IPS DF 4.7 (cell line): Measurements from ENCODE around the gene ITM2C.
A peak's percentile ranks its signal among the peaks of the same experiment; 100 is the strongest.

Source experiments
- DNase-seq: peaks from one replicate; pipeline ENCODE4 v3.0.0-alpha.2; 2013; ENCODE audit warnings: low spot score; ENCODE audit errors: extremely low read depth

The ITM2C gene, protein sequence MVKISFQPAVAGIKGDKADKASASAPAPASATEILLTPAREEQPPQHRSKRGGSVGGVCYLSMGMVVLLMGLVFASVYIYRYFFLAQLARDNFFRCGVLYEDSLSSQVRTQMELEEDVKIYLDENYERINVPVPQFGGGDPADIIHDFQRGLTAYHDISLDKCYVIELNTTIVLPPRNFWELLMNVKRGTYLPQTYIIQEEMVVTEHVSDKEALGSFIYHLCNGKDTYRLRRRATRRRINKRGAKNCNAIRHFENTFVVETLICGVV

DNA sequence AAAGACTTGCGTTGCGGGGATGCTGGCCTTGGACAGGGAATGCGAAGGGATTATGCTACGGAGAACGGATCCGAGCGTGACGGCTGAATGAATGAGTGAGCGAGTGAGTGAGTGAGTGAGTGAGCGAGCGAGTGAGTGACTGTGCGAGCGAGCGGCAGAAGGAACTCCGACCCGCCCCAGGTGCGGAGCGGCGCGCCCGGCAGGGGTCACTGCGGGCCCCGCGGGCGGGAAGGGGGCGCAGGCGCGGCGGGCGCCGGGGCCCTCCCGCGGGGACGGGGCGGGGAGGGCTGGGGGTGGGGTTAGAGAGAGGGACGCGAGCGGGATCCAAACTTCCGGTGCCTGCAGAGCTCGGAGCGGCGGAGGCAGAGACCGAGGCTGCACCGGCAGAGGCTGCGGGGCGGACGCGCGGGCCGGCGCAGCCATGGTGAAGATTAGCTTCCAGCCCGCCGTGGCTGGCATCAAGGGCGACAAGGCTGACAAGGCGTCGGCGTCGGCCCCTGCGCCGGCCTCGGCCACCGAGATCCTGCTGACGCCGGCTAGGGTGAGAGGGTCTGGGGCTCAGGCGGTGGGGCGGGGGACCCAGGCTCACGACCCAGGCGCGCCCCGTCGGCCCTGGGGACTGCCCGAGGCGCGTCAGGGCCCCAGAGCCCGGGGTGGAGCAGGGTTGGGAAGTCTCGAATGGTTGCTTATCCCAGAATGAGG, at the start of gene ITM2C:
ITM2C (plus strand) TSS at position 338 of the 702 bp plus-strand sequence; CDS start at position 422, 84 bp downstream.
- DNase-seq: no peak

DNA sequence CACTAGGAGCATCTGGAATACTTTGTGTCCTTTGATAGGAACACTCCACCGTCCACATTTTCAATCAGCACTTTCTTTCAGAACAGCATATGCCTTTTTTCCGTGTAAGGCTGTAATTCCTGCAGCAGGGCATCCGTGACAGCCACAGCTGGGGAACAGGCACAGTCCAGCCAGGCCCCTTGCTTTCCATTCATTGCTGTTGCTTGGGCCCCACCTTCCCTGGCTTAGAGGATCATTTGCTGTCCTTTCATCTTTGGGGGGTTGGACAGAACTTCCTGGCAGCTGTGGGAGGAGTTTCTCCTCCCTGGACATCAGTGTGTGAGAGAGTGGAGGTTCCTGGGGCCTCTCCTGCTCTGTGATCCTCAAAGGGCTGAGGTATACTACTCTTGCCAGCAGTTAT, 49.7 kb upstream of the ITM2C start:
- DNase-seq: no peak

DNA sequence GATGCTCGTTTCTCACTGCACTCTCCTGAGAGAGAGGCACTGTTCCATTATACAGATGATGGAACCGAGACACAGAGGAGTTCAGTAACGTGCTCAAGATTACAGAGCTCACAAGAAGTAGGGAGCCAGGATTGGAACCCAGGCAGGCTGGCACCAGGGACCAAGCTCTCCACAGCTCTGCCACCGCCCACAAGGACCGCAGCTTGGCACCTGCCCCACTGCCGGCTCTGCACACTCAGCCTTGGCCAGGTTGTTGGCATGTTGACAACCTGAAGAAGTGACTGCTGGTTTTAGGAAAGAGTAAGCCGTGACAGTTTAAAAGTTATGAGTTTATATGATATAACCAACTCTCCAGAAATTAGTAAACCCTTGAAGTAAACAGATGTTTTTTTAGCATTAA, 48.0 kb upstream of the ITM2C start:
- DNase-seq: no peak

DNA sequence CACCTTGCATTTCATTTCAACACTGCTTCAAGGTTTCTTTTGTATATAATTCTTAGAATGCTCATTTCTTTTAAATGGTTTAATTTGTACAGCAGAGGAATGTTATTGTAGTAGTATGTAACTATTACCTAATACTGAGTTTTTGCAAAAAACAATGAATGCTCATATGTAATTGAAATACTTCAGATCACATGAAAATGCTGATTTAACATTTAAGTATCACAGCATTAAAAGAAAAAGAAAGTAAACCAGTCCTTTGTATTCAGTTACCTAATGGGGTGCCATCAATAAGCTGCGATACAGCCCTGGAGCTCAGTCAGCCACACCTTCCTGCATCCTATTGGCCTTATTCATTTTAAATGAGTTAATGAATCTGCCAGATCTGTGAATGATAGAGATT, 45.3 kb upstream of the ITM2C start:
- DNase-seq: no peak

DNA sequence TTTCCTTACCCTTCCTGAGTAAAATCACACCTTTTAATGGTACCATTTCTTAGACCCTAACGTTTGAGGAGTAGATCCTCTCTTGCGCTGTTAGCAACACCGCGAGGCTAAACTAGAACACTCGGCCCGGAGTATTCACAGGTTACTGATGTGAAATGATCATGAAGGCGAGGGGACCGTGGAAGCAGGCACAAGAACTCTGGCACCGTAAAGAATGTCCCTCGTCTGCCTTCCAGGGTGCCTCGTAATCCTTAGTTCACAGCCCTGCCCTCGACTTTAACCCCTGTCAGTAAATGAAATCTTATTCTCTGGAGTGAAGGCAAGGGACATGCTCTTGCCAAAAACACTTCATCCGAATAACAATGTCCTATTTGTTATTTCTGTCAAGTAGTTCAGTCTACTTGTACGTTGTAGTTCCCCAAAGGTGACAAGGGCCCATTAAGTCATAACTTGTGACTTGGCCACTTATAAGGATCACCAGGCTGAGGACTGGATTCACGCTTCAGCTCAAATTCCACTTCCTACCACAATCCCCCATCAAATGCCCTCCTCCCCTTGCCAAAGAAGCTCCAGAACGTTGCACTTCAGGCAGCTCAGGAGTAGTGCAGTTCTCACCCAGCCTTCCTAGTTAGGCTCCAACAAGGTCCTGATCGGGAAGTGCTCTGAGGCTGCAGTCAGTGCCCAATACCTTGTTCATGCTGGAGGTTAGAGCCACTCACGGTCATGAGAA, 43.3 kb upstream of the ITM2C start:
- no peak for DNase-seq

DNA sequence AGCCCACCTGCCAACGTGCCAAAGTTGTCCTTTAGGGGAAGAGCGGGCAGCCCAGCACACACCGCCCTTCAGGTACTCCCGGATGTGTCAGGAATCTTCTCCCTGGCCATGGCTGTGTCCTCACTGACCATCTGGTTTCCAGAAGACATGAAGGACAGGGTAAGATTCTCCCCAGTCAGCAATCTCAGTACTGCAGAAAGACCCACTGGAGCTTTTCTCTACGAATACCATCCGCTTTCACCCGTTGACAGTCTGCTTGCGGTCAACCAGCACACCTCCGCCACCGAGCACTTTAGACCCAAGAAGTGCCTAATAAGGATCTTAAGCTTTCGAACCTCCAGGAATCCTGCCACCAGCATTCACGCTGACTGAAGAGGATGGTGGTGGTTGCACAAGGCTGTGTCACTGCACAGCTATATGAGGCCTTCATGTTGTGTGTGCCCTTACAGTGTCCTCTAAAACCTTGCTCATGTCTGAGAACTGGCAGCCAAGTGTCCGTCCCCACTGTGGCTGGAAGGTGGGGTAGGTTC, 42.7 kb upstream of the ITM2C start:
- no peak for DNase-seq

DNA sequence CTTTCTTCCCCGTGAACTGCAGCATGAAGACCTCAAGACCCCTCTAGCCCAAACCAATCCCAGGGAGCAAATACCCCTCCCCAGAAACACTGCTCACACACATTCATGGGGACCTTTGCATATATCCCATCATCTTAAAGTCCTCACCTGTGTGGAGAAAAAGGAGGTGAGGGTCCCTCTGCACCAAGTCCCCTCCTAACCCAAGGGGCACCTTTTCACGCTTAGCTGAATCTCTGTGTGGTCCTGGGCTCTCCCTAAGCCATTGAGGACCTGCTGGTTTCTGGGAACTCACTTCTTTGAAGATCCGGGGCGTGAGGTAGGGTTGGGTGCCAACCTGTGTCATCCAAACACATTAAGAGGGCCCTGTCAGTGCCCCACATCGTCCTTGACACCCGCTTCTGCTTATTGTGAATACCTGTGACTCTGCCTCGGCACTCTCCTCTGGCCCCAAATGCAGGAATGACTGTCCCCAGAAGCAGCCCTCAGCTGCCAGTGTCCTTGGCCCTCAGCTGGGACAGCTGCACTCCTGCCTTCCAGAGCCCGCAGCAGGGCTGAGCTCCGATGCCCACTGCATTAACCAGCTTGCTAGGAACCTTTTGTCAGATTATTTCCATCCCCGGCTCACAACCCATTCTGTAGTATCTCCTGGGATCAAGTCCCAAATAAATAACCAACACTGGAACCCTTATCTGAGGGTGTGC, 41.3 kb upstream of the ITM2C start:
- DNase-seq: no peak

DNA sequence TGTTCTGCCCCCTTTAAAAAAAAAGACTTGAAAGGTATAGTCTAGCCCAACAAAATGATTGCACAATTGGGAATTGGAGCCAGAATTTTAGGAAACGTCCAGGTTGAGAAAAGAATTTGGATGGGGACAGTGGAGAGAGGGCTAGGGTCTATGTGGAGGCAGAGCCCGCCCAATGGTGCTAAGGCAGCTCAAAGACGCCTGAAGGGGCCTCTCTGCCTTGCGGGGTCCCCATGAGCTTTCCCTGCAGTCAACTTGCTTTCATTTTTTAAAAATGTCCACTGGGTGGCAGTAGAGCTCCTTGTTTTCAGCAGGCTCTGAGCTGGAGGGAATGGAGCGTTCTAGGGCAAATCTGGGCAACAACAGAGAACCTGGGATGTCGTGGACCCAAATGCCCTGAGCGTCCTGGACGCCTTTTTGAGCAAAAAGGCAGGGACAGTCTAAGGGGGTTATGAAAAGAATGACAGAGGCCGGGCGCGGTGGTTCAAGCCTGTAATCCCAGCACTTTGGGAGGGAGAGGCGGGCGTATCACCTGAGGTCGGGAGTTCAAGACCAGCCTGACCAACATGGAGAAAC, 40.2 kb upstream of the ITM2C start:
- peak; percentile 86 for DNase-seq

DNA sequence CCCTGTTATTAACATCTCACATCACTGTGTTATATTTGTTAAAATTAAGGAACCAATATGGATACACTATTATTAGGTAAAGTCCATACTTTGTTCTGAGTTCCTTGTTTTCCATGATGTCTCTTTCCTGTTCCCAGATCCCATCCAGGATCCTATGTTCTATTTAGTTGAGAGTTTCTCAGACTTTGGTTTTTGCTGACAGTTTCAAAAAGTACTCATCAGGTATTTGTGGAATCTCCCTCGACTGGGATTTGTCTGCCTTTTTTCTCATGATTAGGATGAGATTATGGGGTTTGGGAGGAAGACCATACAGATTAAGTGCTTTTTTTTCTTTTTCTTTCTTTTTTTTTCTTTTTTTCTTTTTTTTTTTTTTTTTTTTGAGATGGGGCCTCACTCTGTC, 39.4 kb upstream of the ITM2C start:
- DNase-seq: no peak

DNA sequence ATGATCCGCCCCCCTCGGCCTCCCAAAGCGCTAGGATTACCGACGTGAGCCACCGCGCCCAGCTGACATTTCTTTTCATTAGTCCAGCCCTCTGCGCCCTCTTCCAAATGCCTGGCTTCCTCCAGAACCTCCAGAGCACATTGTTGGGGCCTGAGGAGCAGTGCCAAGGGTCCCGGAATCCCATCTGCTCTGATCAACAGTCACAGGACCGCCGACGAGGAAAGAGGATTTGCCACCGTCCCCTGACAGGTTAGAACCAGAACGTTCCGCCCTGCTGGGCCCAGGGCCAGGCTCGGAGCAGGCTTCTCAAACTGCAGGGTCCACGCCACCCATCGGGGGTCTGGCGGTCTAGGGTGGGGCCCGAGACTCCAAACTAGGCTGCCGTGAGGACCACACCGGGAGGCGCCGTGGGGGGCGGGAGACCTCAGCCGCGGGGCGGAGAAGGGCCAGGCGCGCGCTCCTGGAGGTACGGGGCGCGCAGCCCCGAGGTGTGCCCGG, 36.9 kb upstream of the ITM2C start:
- DNase-seq: no peak

DNA sequence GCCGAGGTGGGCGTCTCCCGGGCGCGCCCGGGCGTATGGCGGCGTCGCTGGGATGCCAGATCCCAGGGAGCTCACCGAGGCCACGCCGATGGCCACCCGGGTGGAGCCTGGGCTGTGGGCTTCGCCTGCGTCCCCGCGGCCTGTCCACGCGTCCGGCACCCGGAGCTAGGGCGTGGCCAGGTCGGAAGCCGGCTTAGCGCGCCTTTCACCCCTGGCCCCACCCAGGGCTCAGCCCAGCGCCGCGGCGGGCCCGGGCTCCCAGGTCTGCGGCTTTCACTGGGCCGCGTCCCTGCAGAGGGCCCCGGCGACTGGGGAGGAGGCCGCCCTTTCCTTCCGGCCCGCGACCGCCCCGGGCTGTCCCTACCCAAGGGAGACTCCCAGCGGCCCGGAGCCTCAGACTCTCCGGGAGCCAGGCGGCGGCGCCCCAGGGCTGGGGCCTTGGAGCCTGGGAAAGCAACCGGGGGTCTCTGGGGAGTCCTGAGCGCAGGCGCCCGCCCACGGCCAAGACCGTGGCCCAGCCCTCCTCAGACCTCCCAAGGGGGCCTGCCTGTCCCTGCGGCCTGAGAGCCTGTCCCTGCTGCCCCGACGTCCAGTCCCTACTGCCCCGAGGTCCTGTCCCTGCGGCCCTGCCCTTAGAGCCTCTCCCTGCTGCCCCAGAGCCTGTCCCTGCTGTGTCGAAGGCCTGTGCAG, 36.3 kb upstream of the ITM2C start:
- DNase-seq: no peak

DNA sequence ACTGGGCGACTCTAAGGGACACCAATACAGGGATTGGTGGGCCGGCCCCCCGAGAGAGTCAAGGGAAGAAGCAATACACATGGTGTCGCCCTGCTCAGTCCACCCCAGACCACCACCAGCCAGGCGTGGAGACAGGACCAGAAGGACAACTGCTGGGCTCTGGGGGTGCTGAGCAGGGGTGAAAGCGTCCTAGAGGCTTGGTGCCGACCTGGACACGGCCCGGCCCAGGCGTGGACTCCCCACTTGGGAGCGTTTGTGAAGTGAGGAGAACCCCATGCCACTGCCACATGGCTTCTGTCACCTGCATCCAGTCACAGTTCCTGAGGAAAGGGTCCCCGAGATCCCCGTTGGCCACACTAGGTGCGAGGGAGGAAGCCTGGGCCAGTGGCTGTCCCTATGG, 35.4 kb upstream of the ITM2C start:
- DNase-seq: no peak

DNA sequence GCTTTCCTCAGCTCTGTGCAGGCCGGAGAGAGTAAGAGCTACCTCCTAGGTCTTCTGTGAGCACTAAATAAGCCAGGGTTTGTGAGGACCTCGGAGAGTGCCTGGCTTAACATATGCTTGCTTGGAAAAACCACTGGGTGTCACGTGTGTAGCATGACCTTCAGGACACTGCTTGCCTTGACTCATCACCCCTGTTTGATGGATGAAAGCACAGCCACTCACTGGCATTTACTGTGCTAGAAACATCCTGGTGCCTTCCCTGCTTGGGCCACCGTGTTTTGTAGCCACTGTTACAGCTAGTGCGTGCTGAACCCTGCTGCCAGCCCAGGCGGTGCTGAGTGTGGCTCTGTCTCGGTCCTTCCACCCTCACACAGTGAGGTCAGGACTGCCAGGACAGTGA, 34.8 kb upstream of the ITM2C start:
- DNase-seq: no peak

DNA sequence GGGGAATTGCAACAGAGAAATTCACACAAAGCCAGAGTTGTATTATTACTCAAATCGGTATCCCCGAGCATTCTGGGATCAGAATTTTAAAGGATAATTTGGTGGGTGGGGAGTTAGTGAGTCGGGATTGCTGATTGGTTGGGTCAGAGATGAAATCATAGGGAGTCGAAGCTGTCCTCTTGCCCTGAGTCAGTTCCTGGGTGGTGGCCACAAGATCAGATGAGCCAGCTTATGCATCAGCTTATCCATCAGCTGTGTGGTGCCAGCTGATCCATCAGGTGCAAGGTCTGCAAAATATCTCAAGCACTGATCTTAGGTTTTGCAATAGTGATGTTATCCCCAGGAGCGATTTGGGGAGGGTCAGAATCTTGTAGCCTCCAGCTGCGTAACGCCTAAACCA, 34.3 kb upstream of the ITM2C start:
- DNase-seq: no peak

DNA sequence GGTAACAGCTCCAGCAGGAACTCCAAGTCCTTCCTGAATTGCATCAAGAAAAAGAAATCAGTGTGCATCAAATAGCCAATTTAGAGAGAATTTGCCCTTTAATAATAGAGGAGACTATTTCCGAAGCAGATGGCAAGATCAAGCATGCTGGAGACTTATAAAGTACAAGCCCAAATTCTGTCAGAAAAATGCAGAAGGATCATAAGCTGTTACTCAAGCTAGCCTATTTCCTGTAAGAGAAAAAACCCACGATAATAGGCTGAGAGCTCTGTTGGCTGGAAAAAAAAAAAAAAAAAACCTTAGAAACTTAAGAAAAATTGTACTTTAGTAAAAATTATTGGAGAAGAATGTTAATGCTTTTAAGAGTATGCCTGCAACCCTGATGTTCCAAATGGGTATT, 24.4 kb upstream of the ITM2C start:
- DNase-seq: no peak

DNA sequence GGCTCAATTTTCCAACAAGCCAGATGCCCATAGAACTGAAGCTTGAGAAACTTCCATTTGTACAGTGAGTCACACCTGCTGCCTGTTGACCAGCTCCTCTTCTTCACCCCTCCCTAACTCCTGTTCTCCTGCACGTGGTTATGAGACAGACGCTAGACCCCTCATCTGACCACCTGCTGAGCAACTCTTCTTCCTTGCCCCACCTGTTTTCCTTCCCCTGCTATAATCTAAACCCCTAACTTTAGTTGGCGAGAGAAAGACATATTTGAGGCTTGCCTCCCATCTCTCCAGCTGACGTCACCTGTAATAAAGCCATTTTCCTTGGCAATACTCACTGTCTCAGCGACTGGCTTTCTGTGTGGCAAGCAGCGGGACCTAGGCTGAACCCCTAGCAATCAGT, 22.3 kb upstream of the ITM2C start:
- DNase-seq: no peak

DNA sequence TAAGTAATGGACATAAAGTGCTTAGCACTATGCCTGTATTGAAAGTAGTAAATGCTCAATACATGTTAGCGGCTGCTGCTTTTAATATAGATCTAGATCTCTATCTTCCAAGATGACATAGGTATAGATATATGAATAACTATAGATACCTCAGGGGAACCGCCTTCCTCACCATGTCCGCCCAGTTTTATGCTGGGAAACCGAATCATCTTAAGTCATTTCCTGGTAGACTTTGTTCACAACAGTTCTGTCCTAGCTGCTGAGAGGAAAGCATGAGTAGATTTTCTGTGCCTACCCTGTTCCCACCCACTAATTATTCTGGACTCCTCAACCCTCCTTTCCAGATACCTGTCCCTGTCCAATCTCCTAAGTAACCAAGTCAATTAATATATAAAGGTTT, 21.6 kb upstream of the ITM2C start:
- DNase-seq: no peak

DNA sequence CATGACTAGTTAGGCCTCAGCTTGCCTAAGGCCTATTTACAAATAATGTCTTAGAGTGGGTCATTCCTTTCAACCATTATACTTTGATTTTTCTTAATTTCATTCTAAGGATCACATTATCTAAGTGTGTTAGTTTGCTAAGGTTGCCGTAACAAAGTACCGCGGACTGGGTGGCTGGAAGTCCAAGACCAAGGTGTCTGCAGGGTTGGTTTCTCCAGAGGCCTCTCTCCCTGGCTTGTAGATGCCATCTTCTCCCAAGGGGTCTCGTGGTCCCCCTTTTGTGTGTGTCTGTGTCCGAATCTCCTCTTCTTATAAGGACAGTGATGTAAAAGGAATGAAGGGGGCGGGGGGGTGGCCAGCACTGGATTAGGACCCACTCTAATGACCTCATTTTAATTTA, 18.4 kb upstream of the ITM2C start:
- DNase-seq: no peak

DNA sequence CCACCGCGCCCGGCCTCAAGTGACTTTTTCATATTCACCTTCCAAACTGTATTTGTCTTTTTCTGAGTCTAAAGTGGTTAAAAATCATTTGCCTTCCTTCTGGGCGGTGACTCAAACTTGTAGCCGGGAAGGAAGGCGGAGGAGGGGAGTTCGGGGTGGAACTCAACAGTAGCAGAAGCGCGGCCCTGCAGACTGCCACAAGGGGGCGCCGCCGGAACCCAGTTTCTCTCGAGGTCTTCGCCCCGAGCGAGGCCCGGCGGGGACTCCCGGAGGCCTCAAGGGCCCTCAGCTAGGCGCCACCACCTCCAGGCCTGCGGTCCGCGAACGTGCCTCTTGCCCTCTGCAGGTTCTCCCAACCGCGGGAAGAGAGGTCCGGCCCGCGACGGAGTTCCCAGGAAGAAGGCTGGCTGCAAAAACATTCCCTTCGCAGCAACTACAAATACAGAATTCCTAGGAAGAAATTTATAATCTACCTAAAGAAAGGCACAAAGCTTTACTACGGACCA, 16.8 kb upstream of the ITM2C start:
- no peak for DNase-seq

DNA sequence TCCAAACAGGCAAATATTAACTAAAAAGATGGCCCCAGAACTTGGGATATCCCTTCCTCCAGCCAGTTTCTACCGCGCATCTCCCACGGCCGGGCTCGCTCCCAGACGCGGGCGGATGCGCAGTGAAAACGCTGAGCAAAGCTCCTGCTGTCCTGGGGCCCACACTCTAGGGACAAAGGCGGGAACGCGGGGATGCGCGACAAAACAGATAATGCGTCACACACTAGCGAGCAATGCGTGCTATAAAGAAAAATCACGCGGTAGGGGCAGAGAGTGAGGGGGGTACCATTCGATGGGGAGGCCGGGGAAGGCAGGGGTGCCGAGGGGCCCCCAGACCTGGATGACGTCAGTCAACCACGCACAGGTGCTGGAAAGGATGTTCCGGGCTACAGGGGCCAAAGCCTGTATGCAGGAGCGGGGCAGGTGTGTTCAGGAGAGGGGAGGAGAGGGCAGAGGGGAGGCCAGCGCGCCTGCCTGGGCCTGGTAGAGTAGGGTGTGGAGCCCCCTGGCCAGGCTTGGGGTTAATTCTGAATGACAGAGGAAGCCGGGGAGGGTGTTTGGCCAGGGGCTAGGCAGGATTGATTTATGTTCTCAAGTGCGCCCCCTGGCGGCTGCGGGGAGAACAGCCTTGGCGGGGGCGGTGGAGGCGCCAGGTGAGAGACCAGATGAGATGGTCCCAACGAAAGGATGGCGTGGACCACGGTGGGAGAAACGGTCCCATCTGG, 14.9 kb upstream of the ITM2C start:
- no peak for DNase-seq
